Esophagus (tissue), 2 donors: ENCODE results near the gene COX20. TPM values are rescaled to one million over a fixed set of nuclear protein-coding genes. Genes with fewer than 3 reads are reported as not detected.

Experiments
- H3K27ac ChIP-seq, 2 donors: one replicate each; pipeline ENCODE4 v1.5.1; 2013; ENCODE audit warnings: low read depth in 2 of 2, mild to moderate bottlenecking in 2 of 2, inconsistent platforms in 1 of 2, low read length in 1 of 2, moderate library complexity in 1 of 2
- H3K27me3 ChIP-seq, 2 donors: one replicate each; pipeline ENCODE4 v1.6.1; 2013; ENCODE audit warnings: low read length in 2 of 2, control low read depth in 1 of 2, mild to moderate bottlenecking in 1 of 2; ENCODE audit not compliant: insufficient read depth in 2 of 2, control insufficient read depth in 1 of 2
- H3K36me3 ChIP-seq, 2 donors: one replicate each; pipeline ENCODE4 v1.6.1; 2013; ENCODE audit warnings: low read length in 1 of 2; ENCODE audit not compliant: control insufficient read depth in 2 of 2, insufficient read depth in 2 of 2
- H3K4me1 ChIP-seq, 2 donors: one replicate each; pipeline ENCODE4 v1.6.1; 2013; ENCODE audit warnings: low read length in 1 of 2; ENCODE audit not compliant: control insufficient read depth in 2 of 2, insufficient read depth in 2 of 2
- H3K4me3 ChIP-seq, 2 donors: one replicate each; pipeline ENCODE4 v1.5.1; 2013; ENCODE audit warnings: low read length in 2 of 2, mild to moderate bottlenecking in 2 of 2, low read depth in 1 of 2, moderate library complexity in 1 of 2
- H3K9me3 ChIP-seq, 2 donors: one replicate each; pipeline ENCODE4 v1.6.1; 2013; ENCODE audit warnings: mild to moderate bottlenecking in 2 of 2, low read depth in 1 of 2, low read length in 1 of 2, moderate library complexity in 1 of 2; ENCODE audit not compliant: control insufficient read depth in 2 of 2, insufficient read depth in 1 of 2
- WGBS, 2 donors: extraction: QIAGEN DNeasy Blood & Tissue Kit; methylation state at CpG; one replicate each; pipeline ENCODE4 v1.1.7; 2013; 5-methylcytosine and 5-hydroxymethylcytosine counted together
- polyA plus RNA-seq, 2 donors: library from polyadenylated mRNA; stranded (reverse); fragments of 200-250 nt; gene quantifications; one replicate each; pipeline ENCODE4 v1.2.3, GENCODE V29; 2013
- donor health status: healthy with polysubstance abuse.
- donor health status: Bipolar disorder and iron deficiency.

COX20 gene
- polyA plus RNA-seq, 2 donors: 35.8 to 59.8 TPM

DNA sequence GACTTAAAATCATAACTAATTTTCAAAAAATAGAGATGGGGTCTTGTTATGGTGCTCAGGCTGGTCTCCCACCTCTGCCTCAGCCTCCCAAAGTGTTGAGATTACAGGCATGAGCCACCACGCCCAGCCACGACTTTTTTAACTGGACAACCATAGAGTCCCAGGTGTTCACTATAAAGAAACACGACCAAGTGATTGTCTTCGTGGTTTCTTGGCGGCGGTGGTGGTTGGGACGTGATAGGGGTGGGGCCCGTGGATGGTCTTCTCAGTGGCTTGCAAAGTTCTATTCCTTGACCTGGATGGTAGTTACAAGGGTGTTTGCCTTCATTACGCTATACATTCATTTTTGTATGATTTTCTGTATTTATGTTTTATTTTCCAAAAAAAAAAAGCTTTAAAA lies 34.6 kb upstream of the COX20 start:
- Histone ChIP-seq H3K36me3 (no peaks in the 10 kb centered on the region), H3K4me1 (no peaks in the 10 kb centered on the region), H3K4me3 (no peak overlapping the region), H3K27ac (no peak overlapping the region), H3K27me3 (no peaks in the 10 kb centered on the region), H3K9me3 (no peaks in the 10 kb centered on the region)
- 81 to 85% methylated on average over 9 of the region's 9 CpGs for whole genome bisulfite sequencing, 2 donors

DNA sequence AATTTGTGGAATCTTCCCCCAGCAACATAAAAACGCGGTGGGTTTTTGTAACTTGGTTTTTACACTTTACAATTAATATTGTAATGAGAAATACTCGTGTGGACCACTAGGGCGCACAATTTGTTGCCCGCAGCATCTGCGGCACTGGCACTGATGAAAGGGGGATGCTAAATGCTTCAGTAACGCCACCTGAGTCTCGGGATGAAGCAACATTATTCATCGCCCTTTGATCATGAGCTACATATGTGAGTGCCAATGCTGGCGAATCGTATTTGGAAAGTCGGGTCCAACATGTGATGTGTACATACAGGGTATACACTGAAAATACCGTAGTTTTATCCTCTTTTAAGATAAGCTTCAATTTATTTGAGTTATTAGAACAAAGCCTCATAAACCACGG lies 34.2 kb upstream of the COX20 start:
- Histone ChIP-seq H3K4me3 (no peak overlapping the region), H3K36me3 (no peaks in the 10 kb centered on the region), H3K27me3 (no peaks in the 10 kb centered on the region), H3K9me3 (no peaks in the 10 kb centered on the region), H3K4me1 (no peaks in the 10 kb centered on the region), H3K27ac (no peak overlapping the region)
- WGBS, 2 donors: 40 to 49% methylated on average over 14 of the region's 14 CpGs

DNA sequence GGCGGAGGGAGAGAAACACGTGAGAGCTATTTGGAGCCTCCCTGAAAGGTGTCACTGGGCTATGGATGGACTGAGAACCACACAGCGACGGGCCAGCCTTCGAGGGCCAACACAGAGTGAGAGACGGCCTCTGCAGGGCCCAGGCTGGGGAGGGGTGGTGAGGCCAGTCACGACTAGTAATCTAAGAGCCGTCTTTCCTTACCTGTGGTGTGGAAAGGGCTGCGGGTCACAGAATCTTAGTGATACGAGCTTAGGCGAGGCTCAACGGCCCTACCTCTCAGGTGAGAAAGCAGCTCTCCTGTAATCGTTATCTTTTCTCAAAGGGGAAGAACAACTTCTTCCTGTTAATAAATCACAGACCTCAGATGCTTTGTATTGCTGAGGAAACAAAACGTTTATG lies 33.4 kb upstream of the COX20 start:
- Histone ChIP-seq H3K4me1 (no peaks in the 10 kb centered on the region), H3K27me3 (no peaks in the 10 kb centered on the region), H3K9me3 (no peaks in the 10 kb centered on the region), H3K4me3 (no peak overlapping the region), H3K36me3 (no peaks in the 10 kb centered on the region), H3K27ac (no peak overlapping the region)
- WGBS, 2 donors: 46 to 59% methylated on average over 14 of the region's 14 CpGs

DNA sequence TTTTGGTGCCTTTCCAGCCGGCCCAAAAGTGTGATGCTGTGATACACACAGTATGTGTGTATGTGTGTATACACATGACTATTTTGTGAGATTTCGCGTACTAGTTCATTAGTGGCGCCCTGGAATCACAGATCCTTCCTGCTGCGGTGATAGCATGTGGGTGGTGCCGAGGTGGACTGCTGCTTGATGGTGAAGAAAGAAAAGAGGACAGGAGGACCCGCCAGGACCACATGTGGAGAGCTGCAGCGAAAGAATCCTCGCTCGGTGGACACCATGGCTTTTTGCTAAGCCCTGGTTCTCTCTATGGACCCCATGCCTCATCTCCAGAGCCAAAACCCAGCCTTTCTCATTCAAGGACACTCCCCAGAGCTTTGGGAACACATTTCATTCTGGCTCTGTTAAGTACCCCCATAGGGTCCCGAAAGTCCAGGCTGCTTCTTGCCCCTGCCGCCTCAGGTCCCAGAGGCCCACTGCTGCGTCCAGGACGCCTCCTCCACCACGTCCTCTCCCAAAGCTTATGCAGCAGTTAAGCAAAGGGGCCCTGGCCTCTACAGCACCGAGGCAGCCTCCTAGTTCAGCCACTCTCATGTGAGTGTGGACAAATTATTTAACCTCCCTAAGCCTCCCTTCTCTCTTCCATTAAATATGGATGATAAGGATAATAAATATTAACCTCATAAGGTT lies 32.8 kb upstream of the COX20 start:
- H3K27me3 ChIP-seq: no peaks in the 10 kb centered on the region
- no peaks in the 10 kb centered on the region for H3K4me1 ChIP-seq
- no peaks in the 10 kb centered on the region for H3K36me3 ChIP-seq
- no peak overlapping the region for H3K4me3 ChIP-seq
- 82 to 87% methylated on average over 16 of the region's 16 CpGs for WGBS, 2 donors
- H3K27ac ChIP-seq: no peak overlapping the region
- no peaks in the 10 kb centered on the region for H3K9me3 ChIP-seq

DNA sequence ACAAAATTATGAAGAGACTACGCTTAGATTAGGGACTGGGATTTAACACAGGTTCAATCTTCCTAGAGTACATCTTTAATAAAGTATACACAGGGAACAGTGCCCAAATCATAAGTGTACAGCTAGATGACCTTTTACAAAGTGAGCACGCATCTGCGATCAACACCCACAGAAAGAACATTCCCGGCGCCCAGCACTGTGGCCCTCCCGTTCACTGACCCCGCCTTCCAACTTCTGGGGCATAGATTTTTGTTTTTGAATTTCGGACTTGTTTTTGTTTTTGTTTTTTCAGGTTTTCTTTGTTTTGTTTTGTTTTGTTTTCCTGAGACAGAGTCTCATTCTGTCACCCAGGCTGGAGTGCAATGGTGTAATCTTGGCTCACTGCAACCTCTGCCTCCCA lies 30.6 kb upstream of the COX20 start:
- no peak overlapping the region for H3K27ac ChIP-seq
- no peaks in the 10 kb centered on the region for H3K4me1 ChIP-seq
- no peaks in the 10 kb centered on the region for H3K27me3 ChIP-seq
- H3K9me3 ChIP-seq: no peaks in the 10 kb centered on the region
- 94% methylated on average over 8 of the region's 8 CpGs for WGBS, 2 donors
- H3K4me3 ChIP-seq: no peak overlapping the region
- no peaks in the 10 kb centered on the region for H3K36me3 ChIP-seq

DNA sequence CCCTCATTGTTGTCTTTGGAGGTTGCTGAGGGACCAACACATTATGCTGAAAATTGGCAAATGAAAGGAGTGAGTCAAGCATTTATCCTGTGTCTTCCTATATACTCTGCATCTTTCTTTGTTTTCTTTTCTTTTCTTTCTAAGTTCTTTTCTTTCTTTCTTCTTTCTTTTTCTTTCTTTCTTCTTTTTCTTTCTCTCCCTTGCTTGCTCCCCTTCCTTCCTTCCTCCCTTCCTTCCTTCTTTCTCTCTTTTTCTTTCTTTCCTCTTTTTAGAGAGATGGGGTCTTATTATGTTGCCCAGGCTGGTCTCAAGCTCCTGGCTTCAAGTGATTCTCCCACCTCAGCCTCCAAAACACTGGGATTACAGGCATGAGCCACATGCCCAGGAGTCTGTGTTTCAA lies 28.3 kb upstream of the COX20 start:
- Histone ChIP-seq H3K4me3 (no peak overlapping the region), H3K27ac (no peak overlapping the region), H3K9me3 (no peaks in the 10 kb centered on the region), H3K36me3 (no peaks in the 10 kb centered on the region), H3K4me1 (no peaks in the 10 kb centered on the region), H3K27me3 (no peaks in the 10 kb centered on the region)

DNA sequence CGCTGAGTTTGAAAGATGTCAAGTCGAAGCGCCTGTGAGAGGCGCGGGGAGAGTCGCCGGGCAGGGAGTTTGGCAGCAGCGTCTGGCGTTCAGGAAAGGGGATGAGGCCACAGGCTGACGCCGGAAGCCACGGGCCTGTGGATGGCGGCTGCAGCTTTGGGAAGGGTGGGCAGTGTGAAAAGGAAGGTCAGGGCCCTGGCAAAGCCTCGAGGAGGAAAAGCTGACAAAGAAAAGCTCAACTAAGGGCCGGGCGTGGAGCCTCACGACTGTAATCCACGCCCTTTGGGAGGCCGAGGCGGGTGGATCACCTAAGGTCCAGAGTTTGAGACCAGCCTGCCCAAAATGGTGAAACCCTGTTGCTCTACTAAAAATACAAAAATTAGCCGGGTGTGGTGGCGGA lies 25.2 kb upstream of the COX20 start:
- Histone ChIP-seq H3K9me3 (no peaks in the 10 kb centered on the region), H3K4me1 (no peaks in the 10 kb centered on the region), H3K4me3 (no peak overlapping the region), H3K36me3 (no peaks in the 10 kb centered on the region), H3K27me3 (no peaks in the 10 kb centered on the region), H3K27ac (no peak overlapping the region)
- 87 to 88% methylated on average over 22 of the region's 22 CpGs for WGBS, 2 donors

DNA sequence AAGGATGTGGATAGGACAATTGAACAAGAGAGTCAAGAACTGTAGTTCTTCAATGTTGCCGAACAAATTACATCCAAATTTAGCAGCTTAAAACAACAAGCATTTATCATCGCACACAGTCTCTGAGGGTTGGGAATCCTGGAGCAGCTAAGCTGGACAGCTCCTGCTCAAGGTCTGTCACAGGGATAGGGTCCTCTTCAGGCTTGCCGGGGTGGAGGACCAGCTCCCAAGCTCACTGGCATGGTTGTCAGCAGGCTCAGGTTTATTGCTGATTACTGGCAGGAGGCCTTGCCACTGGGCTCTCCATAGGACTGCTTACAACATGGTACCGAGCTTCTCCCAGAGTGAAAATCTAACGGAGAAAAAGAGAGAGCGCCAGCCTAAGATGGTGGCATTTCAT lies 22.1 kb upstream of the COX20 start:
- H3K4me1 ChIP-seq: no peaks in the 10 kb centered on the region
- no peaks in the 10 kb centered on the region for H3K27me3 ChIP-seq
- H3K4me3 ChIP-seq: no peak overlapping the region
- no peak overlapping the region for H3K27ac ChIP-seq
- H3K9me3 ChIP-seq: no peaks in the 10 kb centered on the region
- WGBS, 2 donors: 84 to 89% methylated on average over 6 of the region's 6 CpGs
- H3K36me3 ChIP-seq: no peaks in the 10 kb centered on the region

DNA sequence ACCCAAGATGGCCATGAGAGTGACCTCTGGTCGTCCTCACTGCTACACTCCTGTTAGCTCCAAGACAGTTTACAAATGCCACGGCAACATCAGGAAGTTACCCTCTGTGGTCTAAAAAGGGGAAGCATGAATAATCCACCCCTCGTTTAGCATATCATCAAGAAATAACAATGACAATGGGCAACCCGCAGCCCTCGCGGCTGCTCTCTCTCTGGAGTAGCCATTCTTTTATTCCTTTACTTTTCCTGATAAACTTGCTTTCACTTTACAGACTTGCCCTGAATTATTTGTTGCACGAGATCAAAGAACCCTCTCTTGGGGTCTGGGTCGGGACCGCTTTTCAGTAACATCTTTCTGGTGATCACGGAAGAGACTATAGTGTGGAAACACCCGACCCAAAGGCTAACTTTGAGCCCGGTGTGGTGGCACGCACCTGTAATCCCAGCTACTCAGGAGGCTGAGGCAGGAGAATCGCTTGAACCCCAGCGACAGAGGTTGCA lies 19.8 kb upstream of the COX20 start:
- no peaks in the 10 kb centered on the region for H3K27me3 ChIP-seq
- H3K4me3 ChIP-seq: no peak overlapping the region
- H3K9me3 ChIP-seq: no peaks in the 10 kb centered on the region
- no peak overlapping the region for H3K27ac ChIP-seq
- WGBS, 2 donors: 49 to 50% methylated on average over 15 of the region's 15 CpGs
- no peaks in the 10 kb centered on the region for H3K4me1 ChIP-seq
- no peaks in the 10 kb centered on the region for H3K36me3 ChIP-seq

DNA sequence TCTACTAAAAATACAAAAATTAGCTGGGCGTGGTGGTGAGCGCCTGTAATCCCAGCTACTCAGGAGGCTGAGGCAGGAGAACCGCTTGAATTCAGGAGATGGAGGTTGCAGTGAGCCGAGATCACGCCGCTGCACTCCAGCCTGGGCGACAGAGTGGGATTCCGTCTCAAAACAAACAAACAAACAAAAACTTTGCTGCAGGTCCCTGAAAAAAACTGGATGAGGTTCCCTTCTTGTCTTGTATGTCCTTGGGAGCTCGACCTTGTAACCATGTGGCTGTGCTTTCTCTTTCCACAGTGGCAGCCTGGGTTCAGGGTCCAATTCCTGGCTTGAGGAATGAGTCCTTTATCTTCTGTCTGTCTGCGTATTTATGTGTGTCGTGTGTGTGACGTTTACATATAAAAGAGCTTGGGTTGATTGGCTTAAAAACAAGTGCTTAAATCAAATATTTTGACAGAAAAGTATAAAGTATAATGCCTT lies 18.0 kb upstream of the COX20 start:
- 77 to 85% methylated on average over 12 of the region's 12 CpGs for WGBS, 2 donors
- H3K36me3 ChIP-seq: no peaks in the 10 kb centered on the region

More for the DNA sequence above, 18.0 kb upstream of the COX20 start:
- no peaks in the 10 kb centered on the region for H3K27me3 ChIP-seq
- no peak overlapping the region for H3K27ac ChIP-seq
- H3K9me3 ChIP-seq: no peaks in the 10 kb centered on the region
- H3K4me3 ChIP-seq: no peak overlapping the region
- H3K4me1 ChIP-seq: no peaks in the 10 kb centered on the region
